ENCODE data around the gene CBLC. TPM values are rescaled to one million over a fixed set of nuclear protein-coding genes. Genes with fewer than 3 reads are reported as not detected.

Gene CBLC
- total RNA-seq, 4 donors from 2014 or later: 0.93 to 1.0 TPM; not detected in 2

- H3K27ac ChIP-seq: peak overlapping the region in 3 of 4 donors; percentile 70 to 78 (median 77)
- peaks cover 0 to 41% (median 19%) of the 10 kb centered on the region in 3 donors for H3K4me1 ChIP-seq
- 63% methylated on average over 2 of the region's 7 CpGs; no CpG with 5 or more reads in 1 of the 2 donors for WGBS, 2 donors (ENCODE audit: low coverage in 1 of 2)
- no peaks in the 10 kb centered on the region for H3K27me3 ChIP-seq
- no peak for TF ChIP-seq POLR2AphosphoS5 (IDR thresholded peaks at IDR 0.05)
- TF ChIP-seq EP300 (IDR thresholded peaks at IDR 0.05): no peak
- no peak for TF ChIP-seq CTCF (IDR thresholded peaks at IDR 0.05)
- no peak for TF ChIP-seq POLR2A (IDR thresholded peaks at IDR 0.05)
- no peaks in the 10 kb centered on the region for H3K9me3 ChIP-seq
- ATAC-seq: no peak
- H3K36me3 ChIP-seq: peaks cover 0 to 23% of the 10 kb centered on the region in 2 donors
- H3K4me3 ChIP-seq: peak overlapping the region; percentile 35 to 66
These were observed 32.0 kb downstream of the CBLC start for GRCh38 chr19:44809577-44810233.

- Histone ChIP-seq H3K4me3 (peak overlapping the region in 1 of 2 donors; percentile 66), H3K27me3 (no peaks in the 10 kb centered on the region), H3K36me3 (peaks cover 0 to 31% of the 10 kb centered on the region in 2 donors), H3K4me1 (peaks cover 0 to 41% (median 19%) of the 10 kb centered on the region in 3 donors), H3K9me3 (no peaks in the 10 kb centered on the region), H3K27ac (peak overlapping the region in 1 of 4 donors; percentile 78)
- 80% methylated on average over 6 of the region's 13 CpGs; no CpG with 5 or more reads in 1 of the 2 donors for WGBS, 2 donors (ENCODE audit: low coverage in 1 of 2)
- ATAC-seq: no peak
- TF ChIP-seq POLR2AphosphoS5 (IDR thresholded peaks at IDR 0.05): no peak
- no peak for TF ChIP-seq EP300 (IDR thresholded peaks at IDR 0.05)
- TF ChIP-seq POLR2A (IDR thresholded peaks at IDR 0.05): no peak
- no peak for TF ChIP-seq CTCF (IDR thresholded peaks at IDR 0.05)
These were observed 32.8 kb downstream of the CBLC start for GRCh38 chr19:44810234-44811121.

- Histone ChIP-seq H3K36me3 (peaks cover 0 to 32% of the 10 kb centered on the region in 2 donors), H3K4me3 (peak overlapping the region in 1 of 2 donors; percentile 66), H3K27me3 (no peaks in the 10 kb centered on the region), H3K27ac (no peak overlapping the region), H3K4me1 (peaks cover 0 to 41% (median 19%) of the 10 kb centered on the region in 3 donors), H3K9me3 (no peaks in the 10 kb centered on the region)
- ATAC-seq: no peak
- no CpG with 5 or more reads among the region's 7 CpGs for WGBS, 2 donors (ENCODE audit: low coverage in 1 of 2)
- TF ChIP-seq POLR2A (IDR thresholded peaks at IDR 0.05) (no peak), CTCF (IDR thresholded peaks at IDR 0.05) (no peak), EP300 (IDR thresholded peaks at IDR 0.05) (no peak), POLR2AphosphoS5 (IDR thresholded peaks at IDR 0.05) (no peak)
These were observed 33.4 kb downstream of the CBLC start for GRCh38 chr19:44811122-44811419.

GRCh38 chr19:44812142-44812718, 34.5 kb downstream of the CBLC start:
- no peak for ATAC-seq
- no peak overlapping the region for H3K27ac ChIP-seq

More at GRCh38 chr19:44812142-44812718, 34.5 kb downstream of the CBLC start:
- Histone ChIP-seq H3K27me3 (no peaks in the 10 kb centered on the region), H3K9me3 (no peaks in the 10 kb centered on the region), H3K36me3 (peaks cover 0 to 32% of the 10 kb centered on the region in 2 donors), H3K4me1 (peaks cover 0 to 41% (median 19%) of the 10 kb centered on the region in 3 donors), H3K4me3 (no peak overlapping the region)
- WGBS, 2 donors (ENCODE audit: low coverage in 1 of 2): 69 to 100% methylated on average over 2 to 6 of the region's 28 CpGs
- no peak for TF ChIP-seq EP300 (IDR thresholded peaks at IDR 0.05)
- no peak for TF ChIP-seq CTCF (IDR thresholded peaks at IDR 0.05)
- no peak for TF ChIP-seq POLR2AphosphoS5 (IDR thresholded peaks at IDR 0.05)
- TF ChIP-seq POLR2A (IDR thresholded peaks at IDR 0.05): no peak
